Lower leg skin (tissue), 3 donors: ENCODE measurements around the gene SMG6.

Experiments
- POLR2A ChIP-seq, 2 donors: fragments of 450-650 bp; IDR thresholded peaks; one replicate each; pipeline ENCODE4 v1.6.1; 2016 to 2017; ENCODE audit warnings: antibody characterized with exemption in 2 of 2, mild to moderate bottlenecking in 1 of 2, moderate library complexity in 1 of 2
- TF ChIP-seq, protein P1 (sequence below), 3 donors: fragments of 450-650 bp; IDR thresholded peaks; one replicate each; pipeline ENCODE4 v1.5.1; 2016; ENCODE audit warnings: antibody characterized with exemption in 3 of 3, mild to moderate bottlenecking in 3 of 3, moderate library complexity in 2 of 3

DNA sequence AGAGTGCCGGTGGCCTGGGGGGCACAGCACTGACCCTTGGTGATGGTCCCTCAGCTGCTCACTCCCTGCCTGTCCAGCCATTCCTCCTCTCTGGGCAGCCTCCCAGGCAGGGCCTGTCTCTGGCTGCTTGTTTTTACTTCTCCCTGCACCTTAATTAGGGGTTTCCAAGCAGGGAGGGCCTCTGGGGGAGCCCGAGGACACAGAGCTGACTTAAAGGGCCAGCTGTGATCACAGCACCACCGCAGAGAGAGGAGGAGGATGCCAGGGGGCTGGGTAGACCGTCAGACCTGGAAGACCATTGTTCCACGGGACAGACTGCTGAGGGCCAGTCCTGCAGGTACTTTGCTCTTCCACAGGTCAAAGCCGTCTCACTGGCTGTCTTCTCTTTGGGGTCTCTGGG, 274.8 kb downstream of the SMG6 start:
- TF ChIP-seq, protein P1, sequence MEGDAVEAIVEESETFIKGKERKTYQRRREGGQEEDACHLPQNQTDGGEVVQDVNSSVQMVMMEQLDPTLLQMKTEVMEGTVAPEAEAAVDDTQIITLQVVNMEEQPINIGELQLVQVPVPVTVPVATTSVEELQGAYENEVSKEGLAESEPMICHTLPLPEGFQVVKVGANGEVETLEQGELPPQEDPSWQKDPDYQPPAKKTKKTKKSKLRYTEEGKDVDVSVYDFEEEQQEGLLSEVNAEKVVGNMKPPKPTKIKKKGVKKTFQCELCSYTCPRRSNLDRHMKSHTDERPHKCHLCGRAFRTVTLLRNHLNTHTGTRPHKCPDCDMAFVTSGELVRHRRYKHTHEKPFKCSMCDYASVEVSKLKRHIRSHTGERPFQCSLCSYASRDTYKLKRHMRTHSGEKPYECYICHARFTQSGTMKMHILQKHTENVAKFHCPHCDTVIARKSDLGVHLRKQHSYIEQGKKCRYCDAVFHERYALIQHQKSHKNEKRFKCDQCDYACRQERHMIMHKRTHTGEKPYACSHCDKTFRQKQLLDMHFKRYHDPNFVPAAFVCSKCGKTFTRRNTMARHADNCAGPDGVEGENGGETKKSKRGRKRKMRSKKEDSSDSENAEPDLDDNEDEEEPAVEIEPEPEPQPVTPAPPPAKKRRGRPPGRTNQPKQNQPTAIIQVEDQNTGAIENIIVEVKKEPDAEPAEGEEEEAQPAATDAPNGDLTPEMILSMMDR (IDR thresholded peaks at IDR 0.05), result no peak
- no peak for TF ChIP-seq POLR2A (IDR thresholded peaks at IDR 0.05)
